Measurements from ENCODE around the gene MT1F.

Gene MT1F

GRCh38 chr16:56611281-56611833, 46.4 kb upstream of the MT1F start:
- no peak for DNase-seq (ENCODE audit: low spot score)
- no peak for TF ChIP-seq CTCF (IDR thresholded peaks at IDR 0.05; ENCODE audit: extremely low read depth, insufficient read depth, missing control alignments)
- in situ Hi-C loops (cut with MboI; ENCODE audit: low pct_unique_long_range_greater_than_20kb, low sequenced_read_pairs, unreplicated experiment) = no loop called here

GRCh38 chr16:56613706-56614105, 44.1 kb upstream of the MT1F start:
- in situ Hi-C loops (cut with MboI; ENCODE audit: low pct_unique_long_range_greater_than_20kb, low sequenced_read_pairs, unreplicated experiment) = no loop called here
- no peak for TF ChIP-seq CTCF (IDR thresholded peaks at IDR 0.05; ENCODE audit: extremely low read depth, insufficient read depth, missing control alignments)
- DNase-seq (ENCODE audit: low spot score) = no peak

GRCh38 chr16:56614549-56614991, 43.2 kb upstream of the MT1F start:
- no peak for DNase-seq (ENCODE audit: low spot score)
- TF ChIP-seq CTCF (IDR thresholded peaks at IDR 0.05; ENCODE audit: extremely low read depth, insufficient read depth, missing control alignments) = no peak
- in situ Hi-C loops (cut with MboI; ENCODE audit: low pct_unique_long_range_greater_than_20kb, low sequenced_read_pairs, unreplicated experiment) = no loop called here

- DNase-seq (ENCODE audit: low spot score) = no peak
- in situ Hi-C loops (cut with MboI; ENCODE audit: low pct_unique_long_range_greater_than_20kb, low sequenced_read_pairs, unreplicated experiment) = no loop called here
- no peak for TF ChIP-seq CTCF (IDR thresholded peaks at IDR 0.05; ENCODE audit: extremely low read depth, insufficient read depth, missing control alignments)
These were observed 42.4 kb upstream of the MT1F start for GRCh38 chr16:56615353-56615752.

- no peak for DNase-seq (ENCODE audit: low spot score)
- no peak for TF ChIP-seq CTCF (IDR thresholded peaks at IDR 0.05; ENCODE audit: extremely low read depth, insufficient read depth, missing control alignments)
- in situ Hi-C loops (cut with MboI; ENCODE audit: low pct_unique_long_range_greater_than_20kb, low sequenced_read_pairs, unreplicated experiment) = no loop called here
These were observed 41.0 kb upstream of the MT1F start for GRCh38 chr16:56616608-56617211.

GRCh38 chr16:56617212-56618085, 40.3 kb upstream of the MT1F start:
- no peak for DNase-seq (ENCODE audit: low spot score)
- in situ Hi-C loops (cut with MboI; ENCODE audit: low pct_unique_long_range_greater_than_20kb, low sequenced_read_pairs, unreplicated experiment) = no loop called here

More at GRCh38 chr16:56617212-56618085, 40.3 kb upstream of the MT1F start:
- no peak for TF ChIP-seq CTCF (IDR thresholded peaks at IDR 0.05; ENCODE audit: extremely low read depth, insufficient read depth, missing control alignments)
